Stimulated activated naive CD4-positive, alpha-beta T cell treated with Interleukin-2 at 50 U/mL for 16 hours (primary cell): ENCODE results near the gene RALA.
"Not testable (repeated sequence)": the region's sequence is repeated elsewhere in the genome, so short reads cannot be mapped to it uniquely, and the experiment has no call there.

Experiments used
- DNase-seq: peaks from one replicate; lab custom pipeline; 2025; lab: John Stamatoyannopoulos, UW

RALA gene

GRCh38 chr7:39732837-39733804 is 109.7 kb downstream of the RALA start:
- peak; percentile 98 for DNase-seq

GRCh38 chr7:39733881-39734632 is 110.7 kb downstream of the RALA start:
- DNase-seq: no peak

- no peak for DNase-seq
These were observed 111.2 kb downstream of the RALA start for GRCh38 chr7:39734633-39735004.

- no peak for DNase-seq
These were observed 112.5 kb downstream of the RALA start for GRCh38 chr7:39735903-39736302.

- DNase-seq: peak; percentile 8
These were observed 118.7 kb downstream of the RALA start for GRCh38 chr7:39741942-39742623.

- no peak for DNase-seq
These were observed 121.2 kb downstream of the RALA start for GRCh38 chr7:39744620-39745019.

GRCh38 chr7:39745320-39745719 is 121.9 kb downstream of the RALA start:
- no peak for DNase-seq

GRCh38 chr7:39746103-39746819 is 122.9 kb downstream of the RALA start:
- DNase-seq: peak; percentile 31

GRCh38 chr7:39749177-39749576 is 125.8 kb downstream of the RALA start:
- no peak for DNase-seq

- no peak for DNase-seq
These were observed 126.3 kb downstream of the RALA start for GRCh38 chr7:39749717-39750116.

- DNase-seq: no peak
These were observed 127.1 kb downstream of the RALA start for GRCh38 chr7:39750253-39751077.

GRCh38 chr7:39753237-39753636 is 129.9 kb downstream of the RALA start:
- DNase-seq: not testable (repeated sequence)

- DNase-seq: no peak
These were observed 130.5 kb downstream of the RALA start for GRCh38 chr7:39753823-39754325.

GRCh38 chr7:39754326-39755120 is 131.2 kb downstream of the RALA start:
- DNase-seq: no peak

- no peak for DNase-seq
These were observed 134.2 kb downstream of the RALA start for GRCh38 chr7:39757604-39758003.
